ENCODE results near the gene HBD.

HBD gene

GRCh38 chr11:5225480-5225871 is 8.8 kb downstream of the HBD start:
- no peaks in the 10 kb centered on the region for H3K4me1 ChIP-seq (ENCODE audit: control insufficient read depth, insufficient read depth, low read length)
- ChIA-PET POLR2A (no interaction called here), CTCF (no interaction called here)
- H3K36me3 ChIP-seq (ENCODE audit: control insufficient read depth in 2 of 2, insufficient read depth in 1 of 2, low read length in 2 of 2): no peaks in the 10 kb centered on the region
- no peak for TF ChIP-seq ZNF747 (tag by site-specific recombination; IDR thresholded peaks at IDR 0.05)
- TF ChIP-seq ZNF214 (tag by site-specific recombination; IDR thresholded peaks at IDR 0.05; ENCODE audit: borderline replicate concordance): no peak
- no peak for TF ChIP-seq PRDM6 (tag by site-specific recombination; IDR thresholded peaks at IDR 0.05)
- TF ChIP-seq ZNF704 (tag by site-specific recombination; IDR thresholded peaks at IDR 0.05): no peak
- TF ChIP-seq ZNF561 (tag by site-specific recombination; IDR thresholded peaks at IDR 0.05; ENCODE audit: borderline replicate concordance): no peak
- no peak for TF ChIP-seq ZNF146 (tag by site-specific recombination; IDR thresholded peaks at IDR 0.05)
- no peak for TF ChIP-seq ZNF549 (tag by site-specific recombination; IDR thresholded peaks at IDR 0.05)
- no peak for TF ChIP-seq ZSCAN23 (tag by site-specific recombination; IDR thresholded peaks at IDR 0.05)
- no peak for TF ChIP-seq ZNF510 (tag by site-specific recombination; IDR thresholded peaks at IDR 0.05; ENCODE audit: insufficient replicate concordance)
- no peak for TF ChIP-seq ZNF18 (tag by site-specific recombination; IDR thresholded peaks at IDR 0.05)
- TF ChIP-seq ZNF639 (tag by site-specific recombination; IDR thresholded peaks at IDR 0.05): no peak
- TF ChIP-seq OSR2 (tag by site-specific recombination; IDR thresholded peaks at IDR 0.05): no peak
- TF ChIP-seq KLF10 (tag by site-specific recombination; IDR thresholded peaks at IDR 0.05): no peak
- no peak for TF ChIP-seq ZNF558 (tag by site-specific recombination; IDR thresholded peaks at IDR 0.05)
- no peak for TF ChIP-seq ZNF19 (tag by site-specific recombination; IDR thresholded peaks at IDR 0.05; ENCODE audit: low read depth)
- TF ChIP-seq ZNF16 (tag by site-specific recombination; IDR thresholded peaks at IDR 0.05; ENCODE audit: low read depth): no peak
- H3K9me3 ChIP-seq (ENCODE audit: control insufficient read depth, insufficient read depth, low read depth, low read length): no peaks in the 10 kb centered on the region
- no peak overlapping the region for H3K27ac ChIP-seq (ENCODE audit: extremely low read depth, low read depth, low read length)
- H3K4me3 ChIP-seq (ENCODE audit: low read depth, low read length): no peak overlapping the region

- Histone ChIP-seq H3K4me3 (ENCODE audit: low read depth, low read length) (no peak overlapping the region), H3K9me3 (ENCODE audit: control insufficient read depth, insufficient read depth, low read depth, low read length) (no peaks in the 10 kb centered on the region), H3K36me3 (ENCODE audit: control insufficient read depth in 2 of 2, insufficient read depth in 1 of 2, low read length in 2 of 2) (no peaks in the 10 kb centered on the region), H3K27ac (ENCODE audit: extremely low read depth, low read depth, low read length) (no peak overlapping the region), H3K4me1 (ENCODE audit: control insufficient read depth, insufficient read depth, low read length) (no peaks in the 10 kb centered on the region)
- TF ChIP-seq ZNF549 (tag by site-specific recombination; IDR thresholded peaks at IDR 0.05): no peak
- no peak for TF ChIP-seq ZNF350 (tag by site-specific recombination; IDR thresholded peaks at IDR 0.05)
- TF ChIP-seq RBAK (tag by site-specific recombination; IDR thresholded peaks at IDR 0.05): no peak
- TF ChIP-seq ZNF624 (tag by site-specific recombination; IDR thresholded peaks at IDR 0.05): no peak
- TF ChIP-seq MZF1 (tag by site-specific recombination; IDR thresholded peaks at IDR 0.05; ENCODE audit: borderline replicate concordance): no peak
- TF ChIP-seq SALL2 (tag by site-specific recombination; IDR thresholded peaks at IDR 0.05; ENCODE audit: borderline replicate concordance): no peak
- no peak for TF ChIP-seq ZNF404 (tag by site-specific recombination; IDR thresholded peaks at IDR 0.05)
- TF ChIP-seq YY2 (tag by site-specific recombination; IDR thresholded peaks at IDR 0.05): no peak
- TF ChIP-seq ZNF23 (tag by site-specific recombination; IDR thresholded peaks at IDR 0.05; ENCODE audit: borderline replicate concordance): no peak
- no peak for TF ChIP-seq GLI2 (tag by site-specific recombination; IDR thresholded peaks at IDR 0.05; ENCODE audit: borderline replicate concordance, low read depth)
- no peak for TF ChIP-seq ZNF677 (tag by site-specific recombination; IDR thresholded peaks at IDR 0.05)
- no peak for TF ChIP-seq ZBTB1 (tag by site-specific recombination; IDR thresholded peaks at IDR 0.05)
- no peak for TF ChIP-seq ZNF544 (tag by site-specific recombination; IDR thresholded peaks at IDR 0.05)
- CTCF ChIA-PET: no interaction called here
- POLR2A ChIA-PET: no interaction called here
Measured at GRCh38 chr11:5224538-5225479, 9.5 kb downstream of the HBD start.

Measured in HEK293 (cell line).